Natural killer cell treated with Interleukin-12 subunit alpha and Interleukin-12 subunit beta and Interleukin-15 and Interleukin-18, amount 100 ng/mL, for 72 hours (primary cell): ENCODE results near the gene TRIM44. TPM values are rescaled to one million over a fixed set of nuclear protein-coding genes. Genes with fewer than 3 reads are reported as not detected.
"Not testable (repeated sequence)": the region's sequence is repeated elsewhere in the genome, so short reads cannot be mapped to it uniquely, and the experiment has no call there.

ENCODE experiments used
- ATAC-seq, 2 donors: fragments of 150-1000 bp; cut with Tn5 transposase in 1 of 2; sonication (Bioruptor Pico), chemical (Tn5 transposase) in 1 of 2; 2 replicates each; pipeline ENCODE4 v1.10.0; 2021
- DNase-seq: peaks from one replicate; pipeline ENCODE4 v3.0.0; 2022; ENCODE audit warnings: low spot score
- H3K27ac Mint-ChIP-seq, 2 donors: 1 replicate in 1 of 2; 2 replicates in 1 of 2; pipeline ENCODE4 v1.8.0; 2022; ENCODE audit warnings: mixed read lengths in 2 of 2, mild to moderate bottlenecking in 1 of 2, moderate library complexity in 1 of 2
- H3K27me3 Mint-ChIP-seq, 2 donors: 1 replicate in 1 of 2; 2 replicates in 1 of 2; pipeline ENCODE4 v1.8.0; 2022; ENCODE audit warnings: mixed read lengths in 2 of 2
- H3K36me3 Mint-ChIP-seq: one replicate; pipeline ENCODE4 v1.8.0; 2022; ENCODE audit warnings: mixed read lengths
- H3K4me1 Mint-ChIP-seq, 2 donors: 1 replicate in 1 of 2; 2 replicates in 1 of 2; pipeline ENCODE4 v1.8.0; 2022; ENCODE audit warnings: low read depth in 2 of 2, mixed read lengths in 2 of 2, mild to moderate bottlenecking in 1 of 2
- H3K4me3 Mint-ChIP-seq: one replicate; pipeline ENCODE4 v1.8.0; 2022; ENCODE audit warnings: mixed read lengths
- H3K9me3 Mint-ChIP-seq: 2 replicates; pipeline ENCODE4 v1.8.0; 2022; ENCODE audit warnings: mixed read lengths
- total RNA-seq, 2 donors: library from RNA; stranded (reverse); gene quantifications; one replicate each; pipeline ENCODE4 v1.2.3, GENCODE V29; 2022

TRIM44 gene
- total RNA-seq, 2 donors from 2014 or later: 38.1 to 40.6 TPM

DNA sequence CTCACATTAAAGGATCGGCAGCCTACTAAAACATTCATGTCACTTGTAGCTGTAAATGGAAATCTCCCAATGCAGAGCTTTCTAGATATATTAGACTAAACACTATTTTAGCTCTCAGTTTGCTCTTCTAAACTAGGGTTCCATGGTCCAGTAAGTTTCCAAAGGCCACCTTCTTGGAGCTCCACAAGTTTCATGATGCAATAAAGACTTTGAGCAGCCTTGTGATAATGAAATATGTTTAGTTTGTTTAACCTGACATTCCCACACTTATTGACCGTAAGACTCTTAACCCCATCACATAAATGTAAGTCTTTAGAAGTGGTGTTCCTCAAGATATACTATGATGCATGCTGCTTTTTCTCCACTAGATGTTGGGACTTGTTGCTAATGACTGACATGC lies 87.7 kb downstream of the TRIM44 start:
- H3K4me1 Mint-ChIP-seq: peaks cover 0 to 13% of the 10 kb centered on the region in 2 donors
- ATAC-seq: no peak
- no peaks in the 10 kb centered on the region for H3K36me3 Mint-ChIP-seq
- H3K9me3 Mint-ChIP-seq: no peaks in the 10 kb centered on the region
- no peaks in the 10 kb centered on the region for H3K27me3 Mint-ChIP-seq
- no peak overlapping the region for H3K4me3 Mint-ChIP-seq
- no peak overlapping the region for H3K27ac Mint-ChIP-seq
- no peak for DNase-seq

- peaks cover 0 to 12% of the 10 kb centered on the region in 2 donors for H3K4me1 Mint-ChIP-seq
- no peaks in the 10 kb centered on the region for H3K27me3 Mint-ChIP-seq
- H3K36me3 Mint-ChIP-seq: no peaks in the 10 kb centered on the region
- H3K4me3 Mint-ChIP-seq: no peak overlapping the region
- no peak for DNase-seq
- H3K9me3 Mint-ChIP-seq: no peaks in the 10 kb centered on the region
- no peak for ATAC-seq
- H3K27ac Mint-ChIP-seq: no peak overlapping the region
Measured at GRCh38 chr11:35750981-35751663, 88.5 kb downstream of the TRIM44 start.

- ATAC-seq (no peak), DNase-seq (no peak)
- no peaks in the 10 kb centered on the region for H3K9me3 Mint-ChIP-seq
- H3K36me3 Mint-ChIP-seq: no peaks in the 10 kb centered on the region
- peak overlapping the region in 1 of 2 donors; percentile 7 for H3K27ac Mint-ChIP-seq
- peaks cover 0 to 12% of the 10 kb centered on the region in 2 donors for H3K4me1 Mint-ChIP-seq
- no peak overlapping the region for H3K4me3 Mint-ChIP-seq
- H3K27me3 Mint-ChIP-seq: no peaks in the 10 kb centered on the region
Measured at GRCh38 chr11:35751664-35752061, 89.1 kb downstream of the TRIM44 start.

DNA sequence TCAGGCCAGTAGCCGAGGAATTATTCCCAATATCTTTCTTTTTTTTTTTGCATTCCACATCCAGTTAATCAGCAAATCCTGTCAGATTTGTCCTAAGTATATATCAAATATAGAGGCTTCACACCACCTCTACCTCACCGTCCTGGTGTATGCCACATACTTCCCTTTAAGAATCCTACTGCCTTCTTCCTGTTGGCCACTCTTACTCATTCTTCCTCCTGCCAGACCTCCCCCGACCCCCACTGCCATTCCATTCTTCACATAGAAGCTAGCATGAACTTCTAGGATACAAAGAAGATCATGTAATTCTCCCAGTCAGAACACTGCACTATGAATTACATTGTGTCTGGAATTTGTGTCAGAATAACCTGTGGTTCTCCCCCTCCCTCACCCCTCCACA lies 89.5 kb downstream of the TRIM44 start:
- no peak for ATAC-seq
- H3K27ac Mint-ChIP-seq: peak overlapping the region in 1 of 2 donors; percentile 7
- H3K4me3 Mint-ChIP-seq: no peak overlapping the region
- H3K36me3 Mint-ChIP-seq: no peaks in the 10 kb centered on the region
- peaks cover 0 to 12% of the 10 kb centered on the region in 2 donors for H3K4me1 Mint-ChIP-seq
- H3K27me3 Mint-ChIP-seq: no peaks in the 10 kb centered on the region
- no peaks in the 10 kb centered on the region for H3K9me3 Mint-ChIP-seq
- DNase-seq: no peak

DNA sequence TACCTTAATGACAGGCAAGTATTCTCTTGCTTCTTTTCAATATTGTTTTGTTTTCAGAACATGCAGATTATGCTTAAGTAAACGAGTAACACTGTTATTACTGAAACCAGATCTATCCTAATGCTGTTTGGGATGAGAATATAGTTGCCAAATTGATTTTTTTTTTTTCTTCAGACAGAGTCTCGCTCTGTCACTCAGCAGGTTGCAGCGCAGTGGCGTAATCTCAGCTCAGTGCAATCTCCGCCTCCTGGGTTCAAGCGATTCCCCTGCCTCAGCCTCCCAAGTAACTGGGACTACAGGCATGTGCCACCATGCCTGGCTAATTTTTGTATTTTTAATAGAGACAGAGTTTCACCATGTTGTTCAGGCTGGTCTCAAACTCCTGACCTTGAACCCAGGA lies 91.0 kb downstream of the TRIM44 start:
- not testable (repeated sequence) for H3K27ac Mint-ChIP-seq, H3K36me3 Mint-ChIP-seq, H3K9me3 Mint-ChIP-seq, H3K27me3 Mint-ChIP-seq, ATAC-seq, DNase-seq, H3K4me3 Mint-ChIP-seq
- peaks cover 7 to 16% of the 10 kb centered on the region in 2 donors for H3K4me1 Mint-ChIP-seq

DNA sequence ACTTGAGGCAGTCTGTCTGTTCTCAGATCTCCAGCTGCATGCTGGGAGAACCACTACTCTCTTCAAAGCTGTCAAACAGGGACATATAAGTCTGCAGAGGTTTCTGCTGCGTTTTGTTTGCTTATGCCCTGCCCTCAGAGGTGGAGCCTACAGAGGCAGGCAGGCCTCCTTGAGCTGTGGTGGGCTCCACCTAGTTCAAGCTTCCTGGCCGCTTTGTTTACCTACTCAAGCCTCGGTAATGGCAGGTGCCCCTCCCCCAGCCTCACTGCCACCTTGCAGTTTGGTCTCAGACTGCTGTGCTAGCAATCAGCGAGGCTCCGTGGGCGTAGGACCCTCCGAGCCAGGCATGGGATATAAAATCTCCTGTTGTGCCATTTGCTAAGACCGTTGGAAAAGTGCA lies 97.4 kb downstream of the TRIM44 start:
- ATAC-seq, H3K27ac Mint-ChIP-seq, DNase-seq, H3K9me3 Mint-ChIP-seq, H3K27me3 Mint-ChIP-seq, H3K4me3 Mint-ChIP-seq: not testable (repeated sequence)
- peaks cover 25 to 31% of the 10 kb centered on the region in 2 donors for H3K4me1 Mint-ChIP-seq
- peaks cover 11% of the 10 kb centered on the region for H3K36me3 Mint-ChIP-seq

GRCh38 chr11:35761899-35762298 lies 99.3 kb downstream of the TRIM44 start:
- Mint-ChIP-seq H3K4me3 (no peak overlapping the region), H3K27me3 (no peaks in the 10 kb centered on the region), H3K36me3 (peaks cover 11% of the 10 kb centered on the region), H3K9me3 (no peaks in the 10 kb centered on the region), H3K27ac (no peak overlapping the region), H3K4me1 (peaks cover 25 to 35% of the 10 kb centered on the region in 2 donors)
- ATAC-seq (no peak), DNase-seq (no peak)

DNA sequence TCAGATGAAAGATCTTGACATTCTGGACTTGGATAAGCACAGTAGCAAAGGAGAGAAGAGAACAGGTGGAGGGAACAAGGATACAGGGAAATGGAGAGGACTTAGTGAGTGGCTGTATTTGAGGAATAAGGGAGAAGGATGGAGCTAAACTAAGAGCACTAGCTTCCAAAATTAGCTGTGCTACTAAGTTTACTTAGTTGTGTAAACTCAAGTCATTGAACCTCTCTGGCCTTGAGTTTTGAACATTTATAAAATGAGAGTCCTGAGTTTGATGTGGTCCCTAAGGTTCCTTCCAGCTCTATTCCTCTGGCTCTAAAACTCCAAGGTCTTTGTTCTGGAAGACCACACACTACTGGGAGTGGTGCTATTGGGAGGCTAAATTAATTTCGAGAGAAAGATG lies 100.7 kb downstream of the TRIM44 start:
- H3K4me1 Mint-ChIP-seq: peaks cover 17 to 34% of the 10 kb centered on the region in 2 donors
- no peaks in the 10 kb centered on the region for H3K27me3 Mint-ChIP-seq
- ATAC-seq: no peak
- no peak for DNase-seq
- H3K36me3 Mint-ChIP-seq: peaks cover 4% of the 10 kb centered on the region
- H3K27ac Mint-ChIP-seq: no peak overlapping the region
- no peaks in the 10 kb centered on the region for H3K9me3 Mint-ChIP-seq
- no peak overlapping the region for H3K4me3 Mint-ChIP-seq

GRCh38 chr11:35763765-35764164 lies 101.2 kb downstream of the TRIM44 start:
- Mint-ChIP-seq H3K4me1 (peaks cover 17 to 34% of the 10 kb centered on the region in 2 donors), H3K36me3 (peaks cover 4% of the 10 kb centered on the region), H3K4me3 (no peak overlapping the region), H3K27me3 (no peaks in the 10 kb centered on the region), H3K9me3 (no peaks in the 10 kb centered on the region), H3K27ac (no peak overlapping the region)
- ATAC-seq: no peak
- no peak for DNase-seq

- no peak overlapping the region for H3K27ac Mint-ChIP-seq
- peaks cover 4% of the 10 kb centered on the region for H3K36me3 Mint-ChIP-seq
- peaks cover 15 to 35% of the 10 kb centered on the region in 2 donors for H3K4me1 Mint-ChIP-seq
- no peak for DNase-seq
- no peak for ATAC-seq
- no peaks in the 10 kb centered on the region for H3K27me3 Mint-ChIP-seq
- H3K9me3 Mint-ChIP-seq: no peaks in the 10 kb centered on the region
- no peak overlapping the region for H3K4me3 Mint-ChIP-seq
Measured at GRCh38 chr11:35764417-35764816, 101.8 kb downstream of the TRIM44 start.

DNA sequence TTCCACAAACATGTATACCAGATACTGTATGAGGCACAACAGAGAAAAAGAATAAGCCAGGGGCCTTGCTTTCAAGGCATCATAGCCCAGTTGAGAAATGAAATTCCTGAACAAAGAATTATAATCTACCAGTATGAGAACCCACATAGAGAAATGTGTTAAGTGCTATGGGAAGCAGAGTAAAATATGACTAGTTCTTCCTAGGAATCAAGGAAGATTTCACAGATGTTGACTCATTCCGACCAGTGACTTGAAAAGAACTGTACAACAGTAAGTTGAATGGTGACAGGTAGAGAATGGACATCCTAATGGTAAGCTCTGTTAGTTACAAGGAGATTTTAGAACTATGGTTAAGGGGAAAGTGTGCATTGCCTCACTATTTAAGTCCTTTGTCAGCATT lies 102.6 kb downstream of the TRIM44 start:
- ATAC-seq (no peak), DNase-seq (no peak)
- no peak overlapping the region for H3K27ac Mint-ChIP-seq
- peaks cover 4% of the 10 kb centered on the region for H3K36me3 Mint-ChIP-seq
- no peak overlapping the region for H3K4me3 Mint-ChIP-seq
- no peaks in the 10 kb centered on the region for H3K9me3 Mint-ChIP-seq
- H3K27me3 Mint-ChIP-seq: no peaks in the 10 kb centered on the region
- H3K4me1 Mint-ChIP-seq: peaks cover 13 to 34% of the 10 kb centered on the region in 2 donors

GRCh38 chr11:35766651-35767050 lies 104.1 kb downstream of the TRIM44 start:
- no peaks in the 10 kb centered on the region for H3K9me3 Mint-ChIP-seq
- no peaks in the 10 kb centered on the region for H3K27me3 Mint-ChIP-seq
- H3K4me3 Mint-ChIP-seq: no peak overlapping the region
- no peak overlapping the region for H3K27ac Mint-ChIP-seq
- peaks cover 9% of the 10 kb centered on the region for H3K36me3 Mint-ChIP-seq
- DNase-seq (no peak), ATAC-seq (no peak)
- H3K4me1 Mint-ChIP-seq: peaks cover 3 to 39% of the 10 kb centered on the region in 2 donors

- H3K27me3 Mint-ChIP-seq, ATAC-seq, H3K4me3 Mint-ChIP-seq, H3K9me3 Mint-ChIP-seq, DNase-seq, H3K27ac Mint-ChIP-seq: not testable (repeated sequence)
- H3K4me1 Mint-ChIP-seq: peaks cover 0 to 31% of the 10 kb centered on the region in 2 donors
- peaks cover 16% of the 10 kb centered on the region for H3K36me3 Mint-ChIP-seq
Measured at GRCh38 chr11:35770425-35770824, 107.8 kb downstream of the TRIM44 start.

- peaks cover 16% of the 10 kb centered on the region for H3K36me3 Mint-ChIP-seq
- peaks cover 0 to 34% of the 10 kb centered on the region in 2 donors for H3K4me1 Mint-ChIP-seq
- ATAC-seq: no peak
- no peaks in the 10 kb centered on the region for H3K9me3 Mint-ChIP-seq
- no peak overlapping the region for H3K27ac Mint-ChIP-seq
- H3K27me3 Mint-ChIP-seq: no peaks in the 10 kb centered on the region
- H3K4me3 Mint-ChIP-seq: no peak overlapping the region
- no peak for DNase-seq
Measured at GRCh38 chr11:35771722-35772121, 109.1 kb downstream of the TRIM44 start.

DNA sequence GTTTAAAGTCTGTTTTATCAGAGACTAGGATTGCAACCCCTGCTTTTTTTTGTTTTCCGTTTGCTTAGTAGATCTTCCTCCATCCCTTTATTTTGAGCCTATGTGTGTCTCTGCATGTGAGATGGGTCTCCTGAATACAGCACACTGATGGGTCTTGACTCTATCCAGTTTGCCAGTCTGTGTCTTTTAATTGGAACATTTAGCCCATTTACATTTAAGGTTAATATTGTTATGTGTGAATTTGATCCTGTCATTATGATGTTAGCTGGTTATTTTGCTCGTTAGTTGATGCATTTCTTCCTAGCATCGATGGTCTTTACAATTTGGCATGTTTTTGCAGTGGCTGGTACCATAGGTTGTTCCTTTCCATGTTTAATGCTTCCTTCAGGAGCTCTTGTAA lies 114.7 kb downstream of the TRIM44 start:
- not testable (repeated sequence) for ATAC-seq, H3K9me3 Mint-ChIP-seq, H3K27me3 Mint-ChIP-seq, H3K27ac Mint-ChIP-seq, H3K4me3 Mint-ChIP-seq, DNase-seq
- peaks cover 8 to 25% of the 10 kb centered on the region in 2 donors for H3K4me1 Mint-ChIP-seq
- H3K36me3 Mint-ChIP-seq: peaks cover 17% of the 10 kb centered on the region
